Activated CD4-positive, alpha-beta T cell treated with anti-CD3 and anti-CD28 coated beads, Interleukin-2, amount 50 U/mL, for 1 hour (primary cell): ENCODE measurements around the gene MRPL37.

Source experiments
- DNase-seq: peaks from one replicate; pipeline ENCODE4 v3.0.0-alpha.2; 2020

The MRPL37 gene

GRCh38 chr1:54266195-54266594 lies 66.2 kb downstream of the MRPL37 start:
- DNase-seq: no peak

DNA sequence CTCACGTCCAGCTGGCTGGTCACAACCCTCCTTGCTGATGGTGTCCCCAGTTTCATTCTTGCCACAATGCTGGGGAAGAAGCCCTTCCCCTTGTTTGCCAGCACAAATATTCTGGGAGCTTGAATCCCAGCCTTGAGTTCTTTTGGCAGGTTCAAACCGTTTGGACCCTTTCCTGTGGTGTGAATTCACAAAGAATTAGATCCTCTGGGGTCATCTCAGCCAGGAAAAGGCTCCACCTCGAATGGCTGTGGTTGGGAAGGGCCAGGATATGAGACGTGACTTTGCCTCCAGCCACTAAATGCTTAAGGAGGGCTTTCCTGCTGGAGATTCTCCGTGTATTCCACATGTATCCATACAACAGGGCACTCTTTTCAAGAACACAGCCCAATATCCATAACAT lies 66.9 kb downstream of the MRPL37 start:
- no peak for DNase-seq
